ENCODE data around the gene TOP3A.
"Not testable (repeated sequence)": the region's sequence is repeated elsewhere in the genome, so short reads cannot be mapped to it uniquely, and the experiment has no call there.

Gene TOP3A

GRCh38 chr17:18324140-18325050, 9.6 kb upstream of the TOP3A start:
- no peak for DNase-seq

GRCh38 chr17:18323507-18324139, 8.8 kb upstream of the TOP3A start:
- DNase-seq: no peak

- peak; percentile 10 for DNase-seq
Observed at GRCh38 chr17:18323007-18323406, 8.2 kb upstream of the TOP3A start.

- DNase-seq: no peak
Observed at GRCh38 chr17:18322522-18322921, 7.7 kb upstream of the TOP3A start.

- DNase-seq: no peak
Observed at GRCh38 chr17:18321309-18321708, 6.5 kb upstream of the TOP3A start.

GRCh38 chr17:18320301-18320700, 5.5 kb upstream of the TOP3A start:
- no peak for DNase-seq

GRCh38 chr17:18319604-18320256, 4.9 kb upstream of the TOP3A start:
- DNase-seq: peak; percentile 49

GRCh38 chr17:18318771-18319450, 4.1 kb upstream of the TOP3A start:
- no peak for DNase-seq

GRCh38 chr17:18318117-18318516, 3.3 kb upstream of the TOP3A start:
- peak; percentile 70 for DNase-seq

- DNase-seq: no peak
Observed at GRCh38 chr17:18315961-18316360, 1.2 kb upstream of the TOP3A start.

GRCh38 chr17:18315562-18315922, 748 bp upstream of the TOP3A start:
- DNase-seq: peak; percentile 82

GRCh38 chr17:18314059-18314730, 599 bp downstream of the TOP3A start:
- DNase-seq: no peak

- no peak for DNase-seq
Observed at GRCh38 chr17:18309202-18309601, 5.6 kb downstream of the TOP3A start.

- not testable (repeated sequence) for DNase-seq
Observed at GRCh38 chr17:18303206-18303605, 11.6 kb downstream of the TOP3A start.

GRCh38 chr17:18300725-18301480, 13.9 kb downstream of the TOP3A start:
- peak; percentile 62 for DNase-seq

- not testable (repeated sequence) for DNase-seq
Observed at GRCh38 chr17:18298061-18298460, 16.7 kb downstream of the TOP3A start.

GRCh38 chr17:18291718-18292540, 22.9 kb downstream of the TOP3A start:
- no peak for DNase-seq

GRCh38 chr17:18285296-18285695, 29.5 kb downstream of the TOP3A start:
- no peak for DNase-seq

GRCh38 chr17:18281788-18282187, 33.0 kb downstream of the TOP3A start:
- DNase-seq: no peak

- no peak for DNase-seq
Observed at GRCh38 chr17:18280766-18281371, 33.9 kb downstream of the TOP3A start.
